Measurements from ENCODE around the gene ARSB.
"Not testable (repeated sequence)": the region's sequence is repeated elsewhere in the genome, so short reads cannot be mapped to it uniquely, and the experiment has no call there.

Gene ARSB

GRCh38 chr5:78903353-78903752, 81.8 kb downstream of the ARSB start:
- DNase-seq (ENCODE audit: low spot score) = no peak

DNA sequence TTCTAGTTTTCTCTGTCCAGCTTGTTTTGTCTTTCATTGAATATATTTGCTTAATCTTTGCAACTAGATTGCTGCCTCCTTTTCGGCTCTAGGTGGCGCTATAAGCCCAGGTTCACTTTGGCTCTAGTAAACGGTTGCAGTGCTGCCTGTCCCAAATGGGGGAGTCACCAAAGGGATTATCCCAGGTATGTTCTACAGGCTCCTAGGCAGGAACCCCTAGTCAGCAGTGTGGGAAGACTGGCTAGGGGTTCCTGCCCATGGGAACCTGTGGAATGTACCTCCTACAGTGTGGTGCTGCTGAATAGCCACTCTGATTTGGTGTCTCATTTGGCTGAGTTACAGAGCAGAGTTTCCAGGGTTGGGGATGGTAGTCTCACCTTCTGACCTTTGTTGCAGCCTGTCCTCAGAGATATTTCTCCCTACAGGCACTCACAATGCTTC, 85.2 kb downstream of the ARSB start:
- peak; percentile 46 for DNase-seq (ENCODE audit: low spot score)

DNA sequence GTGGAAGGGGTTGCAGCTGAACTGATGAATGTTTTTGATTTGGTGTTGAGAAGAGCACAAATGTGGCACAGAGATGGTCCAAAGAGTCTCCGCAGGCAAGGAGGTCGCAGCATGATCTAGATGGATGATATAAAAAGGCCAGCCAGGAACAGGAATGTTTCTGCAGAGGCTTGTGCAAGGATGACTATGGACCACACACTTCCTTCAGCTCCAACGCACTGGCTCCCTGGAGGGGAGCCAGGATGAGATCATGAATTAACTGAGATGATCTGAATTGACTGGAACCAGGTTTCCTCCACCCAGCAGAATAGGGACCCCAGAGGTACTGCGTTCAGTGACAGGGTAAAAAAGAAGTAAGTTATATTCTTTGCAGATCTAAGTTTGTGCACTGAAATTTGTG, 89.0 kb downstream of the ARSB start:
- no peak for DNase-seq (ENCODE audit: low spot score)

GRCh38 chr5:78895616-78896015, 89.5 kb downstream of the ARSB start:
- no peak for DNase-seq (ENCODE audit: low spot score)

GRCh38 chr5:78893940-78894677, 91.0 kb downstream of the ARSB start:
- no peak for DNase-seq (ENCODE audit: low spot score)

GRCh38 chr5:78890667-78891379, 94.3 kb downstream of the ARSB start:
- no peak for DNase-seq (ENCODE audit: low spot score)

GRCh38 chr5:78889369-78890140, 95.6 kb downstream of the ARSB start:
- DNase-seq (ENCODE audit: low spot score) = no peak

DNA sequence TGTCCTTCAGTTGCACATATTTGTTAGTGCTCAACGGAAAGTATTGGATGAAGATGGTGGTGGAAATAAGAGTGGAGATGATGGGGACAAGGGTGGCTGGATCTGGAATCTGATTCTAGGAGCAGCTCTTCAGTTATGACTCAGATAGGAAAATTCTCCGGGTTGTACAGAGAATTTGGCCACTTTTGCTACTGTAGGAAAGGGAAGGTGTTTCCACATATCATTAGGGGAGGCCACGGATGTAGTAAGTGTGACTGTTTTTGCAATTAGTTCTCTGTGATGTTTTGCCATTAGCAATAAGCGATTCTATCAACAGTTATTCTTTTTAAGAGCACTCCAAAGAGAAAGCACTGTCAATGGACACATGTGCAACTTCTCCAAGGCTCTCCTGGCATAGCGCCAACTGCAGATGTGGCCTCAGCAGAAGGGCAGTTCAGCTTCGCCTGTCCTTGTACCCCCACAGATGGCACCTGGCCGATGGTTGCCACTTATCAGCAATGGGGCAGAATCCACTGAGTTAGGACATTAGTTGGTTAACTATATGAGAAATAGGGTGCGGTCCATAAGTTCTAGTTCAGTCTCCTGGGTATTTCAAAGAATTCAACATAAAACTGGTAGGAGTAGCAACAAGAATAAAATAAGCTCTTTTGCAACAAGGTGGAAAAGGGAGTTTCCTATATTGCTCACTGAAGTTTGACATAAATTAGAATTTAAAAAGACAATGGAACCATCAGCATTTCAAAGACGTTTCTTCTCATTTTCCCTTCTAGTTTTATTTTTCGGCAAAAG, 96.3 kb downstream of the ARSB start:
- no peak for DNase-seq (ENCODE audit: low spot score)

DNA sequence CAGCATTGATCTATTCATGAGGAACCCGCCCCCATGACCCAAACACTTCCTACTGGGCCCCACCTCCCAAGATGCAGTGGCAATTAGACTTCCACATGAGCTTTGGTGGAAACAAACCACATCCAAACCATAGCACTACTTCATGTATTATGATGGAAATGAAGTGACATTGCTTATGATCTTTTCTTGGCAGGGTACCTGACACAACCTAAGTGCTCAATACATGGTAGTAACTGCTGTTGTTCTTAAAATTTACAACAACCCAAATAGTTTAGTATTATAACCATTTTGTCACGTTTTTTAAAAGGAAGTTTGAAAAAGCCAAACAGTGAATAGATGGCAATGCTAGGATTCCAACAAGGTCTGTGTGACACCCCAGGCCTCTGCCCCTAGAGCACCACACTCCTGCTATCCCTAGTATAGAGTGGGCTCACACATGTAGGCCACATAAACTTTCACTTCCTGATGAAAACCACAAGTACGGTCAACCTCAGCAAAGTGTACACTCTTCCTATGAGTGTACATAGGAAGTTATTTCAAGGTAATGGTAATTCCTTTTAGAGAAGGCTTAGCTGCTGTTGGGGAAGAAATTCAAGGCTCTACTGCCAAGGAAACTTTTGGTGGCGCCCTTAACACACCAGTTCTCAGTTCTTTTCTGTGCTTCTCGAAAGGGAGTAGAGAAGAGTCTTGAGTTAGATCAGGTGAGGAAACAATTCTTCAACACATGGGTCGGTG, 97.6 kb downstream of the ARSB start:
- peak; percentile 43 for DNase-seq (ENCODE audit: low spot score)

GRCh38 chr5:78886341-78887230, 98.5 kb downstream of the ARSB start:
- DNase-seq (ENCODE audit: low spot score) = no peak

DNA sequence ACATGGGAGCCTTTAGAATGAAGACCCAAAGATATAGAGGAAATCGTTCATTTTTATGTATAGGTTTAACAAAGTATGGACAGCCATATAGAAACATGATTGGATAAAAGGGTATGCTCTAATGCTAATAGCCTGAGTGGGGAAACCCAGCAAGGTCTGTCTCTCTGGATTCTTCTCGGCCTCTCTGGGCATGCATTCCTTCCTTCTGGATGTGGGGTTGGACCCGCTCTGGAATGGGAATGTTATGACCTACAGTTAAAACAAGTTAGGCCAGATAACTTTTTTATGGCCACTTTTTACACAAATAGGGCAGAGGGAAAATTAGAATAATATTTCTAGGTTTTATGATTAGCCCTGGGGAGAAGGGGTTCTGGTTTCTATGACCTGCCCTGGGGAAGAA, 103.2 kb downstream of the ARSB start:
- DNase-seq (ENCODE audit: low spot score) = no peak

DNA sequence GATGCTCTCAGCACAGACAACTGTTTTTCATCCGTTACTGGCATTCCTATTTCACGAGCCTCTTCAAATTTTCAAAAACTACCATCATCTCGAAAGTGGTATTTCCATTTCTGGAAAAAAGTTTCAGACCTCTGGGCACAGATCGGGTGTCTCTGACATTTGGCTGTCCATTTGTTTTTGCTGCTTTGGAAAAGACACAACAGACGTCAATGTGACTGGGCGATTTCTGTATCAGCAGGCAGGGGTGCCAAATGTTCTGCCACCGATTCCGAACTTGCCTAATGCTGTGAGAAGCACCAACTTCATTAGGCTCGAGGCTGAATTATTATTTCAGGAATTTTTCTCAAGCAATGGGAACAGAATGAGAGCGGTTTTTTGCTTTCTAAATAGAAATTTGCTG, 105.6 kb downstream of the ARSB start:
- no peak for DNase-seq (ENCODE audit: low spot score)

GRCh38 chr5:78866076-78866475, 119.0 kb downstream of the ARSB start:
- not testable (repeated sequence) for DNase-seq (ENCODE audit: low spot score)

DNA sequence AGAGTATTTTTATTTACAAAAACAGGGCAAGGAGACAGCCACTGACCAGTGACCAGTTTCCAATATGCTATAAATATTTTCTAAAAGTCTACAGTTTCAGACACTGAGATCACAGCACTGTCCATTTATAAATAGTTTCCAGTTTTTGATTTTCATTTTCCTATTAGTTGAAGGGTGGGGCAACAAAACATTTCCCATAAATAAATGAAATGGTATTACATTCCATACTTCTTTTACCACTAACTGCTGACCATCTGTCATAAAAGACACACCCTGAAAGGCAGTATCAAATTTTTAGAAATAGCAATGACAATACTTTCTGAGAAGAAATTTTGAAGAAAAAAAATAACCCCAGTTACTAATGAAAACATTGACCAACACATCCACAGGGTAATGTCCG, 126.7 kb downstream of the ARSB start:
- no peak for DNase-seq (ENCODE audit: low spot score)

DNA sequence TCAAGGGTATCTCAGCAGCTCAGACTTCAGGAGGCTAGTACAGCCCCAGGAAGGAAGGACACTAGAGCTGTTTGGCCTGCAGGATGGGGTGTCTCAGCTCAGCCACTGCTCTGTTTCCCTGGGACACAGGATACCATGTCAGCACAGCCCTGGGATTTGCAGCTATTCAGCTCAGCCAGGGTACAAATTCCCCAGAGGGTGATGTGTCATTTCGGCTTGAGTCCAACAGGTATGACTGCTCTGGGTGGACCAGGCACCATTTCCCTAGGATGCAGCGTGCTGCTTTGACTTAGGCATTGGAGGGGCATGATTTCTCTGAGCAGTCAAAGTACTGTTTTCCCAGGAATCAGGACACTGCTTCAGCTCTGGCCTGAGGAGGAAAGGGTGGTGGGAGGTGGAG, 130.1 kb downstream of the ARSB start:
- DNase-seq (ENCODE audit: low spot score) = no peak

- not testable (repeated sequence) for DNase-seq (ENCODE audit: low spot score)
Measured at GRCh38 chr5:78851891-78852290, 133.2 kb downstream of the ARSB start.

GRCh38 chr5:78845470-78845869, 139.6 kb downstream of the ARSB start:
- DNase-seq (ENCODE audit: low spot score) = no peak

DNA sequence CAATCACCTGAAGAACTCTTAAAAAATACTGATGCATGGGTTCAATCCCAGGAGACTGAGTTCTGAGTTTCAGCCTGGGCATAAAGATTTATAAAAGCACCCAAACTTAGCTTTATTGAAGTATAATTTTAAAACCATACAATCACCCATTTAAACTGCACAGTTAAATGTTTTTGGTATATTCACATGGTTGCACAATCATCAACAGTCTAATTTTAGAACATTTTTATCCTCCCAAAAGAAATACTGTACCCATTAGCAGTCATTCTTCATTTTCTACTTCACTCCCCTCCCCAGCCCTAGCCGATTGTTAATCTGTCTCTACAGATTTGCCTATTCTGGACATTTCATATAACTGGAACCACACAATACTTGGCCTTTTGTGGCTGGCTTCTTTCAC, 141.7 kb downstream of the ARSB start:
- DNase-seq (ENCODE audit: low spot score) = no peak

DNA sequence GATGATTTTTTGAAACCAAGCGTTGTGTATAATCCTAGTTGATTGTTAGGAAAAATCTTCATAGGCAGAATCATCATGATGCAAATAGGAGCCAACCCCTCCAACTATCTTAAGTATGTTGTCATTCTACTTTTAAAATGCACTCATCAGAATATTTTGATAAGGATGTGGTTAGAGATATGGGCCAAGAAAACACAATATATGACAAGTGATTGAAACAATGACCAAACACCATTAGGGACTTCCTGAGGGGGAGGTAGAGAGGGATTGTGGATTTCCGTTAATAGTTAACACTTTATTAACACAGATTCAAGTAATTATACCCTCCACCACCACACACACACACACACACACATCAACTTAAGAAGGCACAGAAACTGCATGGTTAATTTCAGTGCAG, 143.3 kb downstream of the ARSB start:
- no peak for DNase-seq (ENCODE audit: low spot score)

- no peak for DNase-seq (ENCODE audit: low spot score)
Measured at GRCh38 chr5:78838753-78839152, 146.4 kb downstream of the ARSB start.
